Astrocyte (in vitro differentiated cells and primary cell): ENCODE measurements around the gene RAB40C. TPM values are rescaled to one million over a fixed set of nuclear protein-coding genes. Genes with fewer than 3 reads are reported as not detected.

Experiments
- DNase-seq: peaks from one replicate; pipeline ENCODE4 v3.0.0-alpha.2; 2010; ENCODE audit warnings: low read depth
- FAIRE-seq: peaks from 2 replicates; lab custom pipeline; 2011; peaks lifted over from hg19 to GRCh38; lab: Jason Lieb, UNC
- H2AFZ ChIP-seq: 2 replicates; pipeline ENCODE4 v1.6.0; 2012; ENCODE audit warnings: low read depth, low read length, inconsistent platforms
- H3K27ac ChIP-seq: 2 replicates; pipeline ENCODE4 v1.5.1; 2011; ENCODE audit warnings: low read depth, low read length, inconsistent platforms
- H3K27me3 ChIP-seq: 2 replicates; pipeline ENCODE4 v1.6.0; 2011; ENCODE audit warnings: low read length, inconsistent platforms; ENCODE audit not compliant: insufficient read depth
- H3K36me3 ChIP-seq: 2 replicates; pipeline ENCODE4 v1.5.1; 2011; ENCODE audit warnings: low read length, inconsistent platforms; ENCODE audit not compliant: insufficient read depth
- H3K4me1 ChIP-seq: 2 replicates; pipeline ENCODE4 v1.5.1; 2011; ENCODE audit warnings: low read length, inconsistent platforms; ENCODE audit not compliant: insufficient read depth
- H3K4me2 ChIP-seq: 2 replicates; pipeline ENCODE4 v1.6.0; 2012; ENCODE audit warnings: low read length, inconsistent platforms
- H3K4me3 ChIP-seq: 2 replicates; pipeline ENCODE4 v1.5.1; 2011; ENCODE audit warnings: low read depth, mild to moderate bottlenecking, low read length, inconsistent platforms; ENCODE audit not compliant: insufficient read depth
- H3K79me2 ChIP-seq: 2 replicates; pipeline ENCODE4 v1.6.0; 2012; ENCODE audit warnings: mild to moderate bottlenecking, low read length, inconsistent platforms; ENCODE audit not compliant: insufficient read depth
- H3K9ac ChIP-seq: 2 replicates; pipeline ENCODE4 v1.6.0; 2012; ENCODE audit warnings: mild to moderate bottlenecking, low read length, inconsistent platforms
- H3K9me3 ChIP-seq: 2 replicates; pipeline ENCODE4 v1.5.1; 2012; ENCODE audit warnings: low read depth, mild to moderate bottlenecking, low read length, inconsistent platforms; ENCODE audit not compliant: insufficient read depth
- H4K20me1 ChIP-seq: 2 replicates; pipeline ENCODE4 v1.6.0; 2012; ENCODE audit warnings: low read length, inconsistent platforms; ENCODE audit not compliant: insufficient read depth
- H3K27ac Mint-ChIP-seq: one replicate; pipeline ENCODE4 v1.8.0; 2021; ENCODE audit warnings: mild to moderate bottlenecking, mixed read lengths; ENCODE audit not compliant: unreplicated experiment
- H3K27me3 Mint-ChIP-seq: one replicate; pipeline ENCODE4 v1.8.0; 2021; ENCODE audit warnings: low read depth, mixed read lengths; ENCODE audit not compliant: unreplicated experiment
- H3K36me3 Mint-ChIP-seq: one replicate; pipeline ENCODE4 v1.8.0; 2021; ENCODE audit warnings: low read depth, mixed read lengths; ENCODE audit not compliant: unreplicated experiment
- H3K4me1 Mint-ChIP-seq: one replicate; pipeline ENCODE4 v1.8.0; 2021; ENCODE audit warnings: low read depth, mixed read lengths; ENCODE audit not compliant: unreplicated experiment
- H3K4me3 Mint-ChIP-seq: one replicate; pipeline ENCODE4 v1.8.0; 2021; ENCODE audit warnings: mild to moderate bottlenecking, moderate library complexity, mixed read lengths; ENCODE audit not compliant: unreplicated experiment
- H3K9me3 Mint-ChIP-seq: one replicate; pipeline ENCODE4 v1.8.0; 2021; ENCODE audit warnings: mild to moderate bottlenecking, mixed read lengths; ENCODE audit not compliant: unreplicated experiment
- CTCF ChIP-seq: IDR thresholded peaks from 2 replicates; pipeline ENCODE4 v1.5.1; 2011; ENCODE audit warnings: low read depth, mild to moderate bottlenecking, inconsistent platforms, low read length, moderate library complexity; ENCODE audit not compliant: insufficient read depth
- EZH2 ChIP-seq: IDR thresholded peaks from 2 replicates; pipeline ENCODE4 v1.6.1; 2012; ENCODE audit warnings: mild to moderate bottlenecking, low read length, inconsistent platforms; ENCODE audit not compliant: insufficient read depth
- total RNA-seq: library from RNA; stranded (reverse); gene quantifications from 2 replicates; pipeline ENCODE4 v1.2.1, GENCODE V29; 2021

RAB40C gene
- total RNA-seq, 1 donor from 2014 or later: 13.0 TPM

- Histone ChIP-seq H3K36me3 (no peaks in the 10 kb centered on the region), H2AFZ (no peak overlapping the region), H3K4me3 (no peak overlapping the region), H3K9ac (no peak overlapping the region), H3K4me2 (no peak overlapping the region), H4K20me1 (peaks cover 8% of the 10 kb centered on the region), H3K4me1 (peaks cover 20% of the 10 kb centered on the region), H3K9me3 (no peaks in the 10 kb centered on the region), H3K27me3 (no peaks in the 10 kb centered on the region), H3K27ac (no peak overlapping the region), H3K79me2 (no peaks in the 10 kb centered on the region)
- peaks cover 7% of the 10 kb centered on the region for H3K36me3 Mint-ChIP-seq
- no peak for DNase-seq
- H3K27me3 Mint-ChIP-seq: no peaks in the 10 kb centered on the region
- H3K4me3 Mint-ChIP-seq: no peak overlapping the region
- TF ChIP-seq CTCF: no peak
- TF ChIP-seq EZH2: no peak
- no peak for FAIRE-seq
- peaks cover 4% of the 10 kb centered on the region for H3K4me1 Mint-ChIP-seq
- H3K27ac Mint-ChIP-seq: no peak overlapping the region
- no peaks in the 10 kb centered on the region for H3K9me3 Mint-ChIP-seq
Measured at GRCh38 chr16:628321-629061, 38.6 kb downstream of the RAB40C start.

- no peak overlapping the region for H3K4me3 Mint-ChIP-seq
Measured at GRCh38 chr16:629185-629832, 39.4 kb downstream of the RAB40C start.

More at GRCh38 chr16:629185-629832, 39.4 kb downstream of the RAB40C start:
- Mint-ChIP-seq H3K36me3 (peaks cover 7% of the 10 kb centered on the region), H3K27me3 (no peaks in the 10 kb centered on the region), H3K4me1 (peaks cover 4% of the 10 kb centered on the region), H3K9me3 (no peaks in the 10 kb centered on the region), H3K27ac (no peak overlapping the region)
- Histone ChIP-seq H3K4me3 (no peak overlapping the region), H3K4me1 (peaks cover 20% of the 10 kb centered on the region), H4K20me1 (peaks cover 11% of the 10 kb centered on the region), H3K27me3 (no peaks in the 10 kb centered on the region), H2AFZ (no peak overlapping the region), H3K4me2 (no peak overlapping the region), H3K36me3 (no peaks in the 10 kb centered on the region), H3K79me2 (no peaks in the 10 kb centered on the region), H3K9me3 (no peaks in the 10 kb centered on the region), H3K27ac (no peak overlapping the region), H3K9ac (no peak overlapping the region)
- DNase-seq: no peak
- FAIRE-seq: no peak
- TF ChIP-seq EZH2 (no peak), CTCF (no peak)
